ENCODE data around the gene SUGCT. TPM values are rescaled to one million over a fixed set of nuclear protein-coding genes. Genes with fewer than 3 reads are reported as not detected.

SUGCT gene
- total RNA-seq, 1 experiment from 2014 or later, result 1.5 TPM

DNA sequence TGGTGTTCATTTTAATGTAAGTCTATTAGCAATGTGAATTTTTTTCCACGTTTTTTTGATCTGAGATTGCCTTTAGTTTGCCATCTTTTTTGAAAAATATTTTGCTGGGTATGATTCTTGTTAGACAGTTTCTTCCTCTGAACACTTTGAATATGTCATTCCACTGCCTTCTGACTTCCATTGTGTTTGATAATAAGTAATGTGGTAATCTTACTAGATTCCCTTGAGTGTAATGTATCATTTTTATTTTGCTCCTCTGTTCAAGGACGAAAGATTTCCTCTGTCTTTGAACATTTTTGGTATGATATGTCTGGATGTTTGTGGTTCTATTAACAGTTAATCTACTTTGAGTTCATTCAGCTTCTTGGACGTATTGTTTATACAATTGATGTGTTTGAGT is 371.4 kb downstream of the SUGCT start:
- DNase-seq (ENCODE audit: low spot score), result no peak

DNA sequence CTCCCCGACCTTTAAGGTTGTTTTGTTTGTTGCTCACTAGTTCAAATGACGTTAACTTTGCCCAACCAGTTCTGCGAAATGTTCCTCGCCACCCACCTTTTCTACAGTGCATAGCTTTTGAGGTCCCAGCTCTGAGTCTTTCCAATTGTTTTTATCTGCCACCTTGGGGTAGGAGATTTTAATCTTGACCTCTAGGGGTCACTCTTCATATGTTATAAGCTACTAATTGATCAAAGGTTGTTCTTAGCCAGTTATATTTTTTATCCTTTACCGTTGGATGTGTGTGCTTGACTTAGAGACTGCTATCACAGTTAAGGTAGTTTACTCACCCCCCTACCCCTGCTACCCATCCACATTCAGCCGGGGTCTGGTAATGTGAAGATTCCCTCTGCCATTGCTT is 372.4 kb downstream of the SUGCT start:
- ChIA-PET CTCF (no interaction called here), POLR2A (ENCODE audit: low non-redundant PET) (no interaction called here)
- no peaks in the 10 kb centered on the region for H3K4me1 ChIP-seq (ENCODE audit: insufficient read depth, low read length, poor library complexity, severe bottlenecking)
- H3K9me3 ChIP-seq (ENCODE audit: low read depth, low read length, poor library complexity, severe bottlenecking), result peaks cover 10% of the 10 kb centered on the region
- no peaks in the 10 kb centered on the region for H3K27me3 ChIP-seq (replicated peaks; ENCODE audit: insufficient read depth, low read depth, low read length, poor library complexity)
- no peak overlapping the region for H3K27ac ChIP-seq (ENCODE audit: low read depth, low read length, poor library complexity, severe bottlenecking)
- intact Hi-C loops (cut with micrococcal nuclease; ENCODE audit: unreplicated experiment), result no loop called here
- no TSS peak for BruUV-seq (replicated peaks)
- TF ChIP-seq, protein P1, sequence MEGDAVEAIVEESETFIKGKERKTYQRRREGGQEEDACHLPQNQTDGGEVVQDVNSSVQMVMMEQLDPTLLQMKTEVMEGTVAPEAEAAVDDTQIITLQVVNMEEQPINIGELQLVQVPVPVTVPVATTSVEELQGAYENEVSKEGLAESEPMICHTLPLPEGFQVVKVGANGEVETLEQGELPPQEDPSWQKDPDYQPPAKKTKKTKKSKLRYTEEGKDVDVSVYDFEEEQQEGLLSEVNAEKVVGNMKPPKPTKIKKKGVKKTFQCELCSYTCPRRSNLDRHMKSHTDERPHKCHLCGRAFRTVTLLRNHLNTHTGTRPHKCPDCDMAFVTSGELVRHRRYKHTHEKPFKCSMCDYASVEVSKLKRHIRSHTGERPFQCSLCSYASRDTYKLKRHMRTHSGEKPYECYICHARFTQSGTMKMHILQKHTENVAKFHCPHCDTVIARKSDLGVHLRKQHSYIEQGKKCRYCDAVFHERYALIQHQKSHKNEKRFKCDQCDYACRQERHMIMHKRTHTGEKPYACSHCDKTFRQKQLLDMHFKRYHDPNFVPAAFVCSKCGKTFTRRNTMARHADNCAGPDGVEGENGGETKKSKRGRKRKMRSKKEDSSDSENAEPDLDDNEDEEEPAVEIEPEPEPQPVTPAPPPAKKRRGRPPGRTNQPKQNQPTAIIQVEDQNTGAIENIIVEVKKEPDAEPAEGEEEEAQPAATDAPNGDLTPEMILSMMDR (conservative IDR thresholded peaks at IDR 0.05; ENCODE audit: low read depth, low read length), result peak; percentile 45
- no peak for TF ChIP-seq EZH2 (IDR thresholded peaks at IDR 0.05; ENCODE audit: borderline replicate concordance, low read depth, low read length, poor library complexity, severe bottlenecking)
- DNase-seq (ENCODE audit: low spot score), result peak; percentile 36
- no peak overlapping the region for H3K4me3 ChIP-seq (ENCODE audit: low read depth, low read length, poor library complexity, severe bottlenecking)
- H3K36me3 ChIP-seq (ENCODE audit: insufficient read depth, low read length, poor library complexity, severe bottlenecking), result no peaks in the 10 kb centered on the region

More for the DNA sequence above, 371.4 kb downstream of the SUGCT start:
- no peaks in the 10 kb centered on the region for H3K4me1 ChIP-seq (ENCODE audit: insufficient read depth, low read length, poor library complexity, severe bottlenecking)
- CTCF ChIA-PET, result no interaction called here
- H3K9me3 ChIP-seq (ENCODE audit: low read depth, low read length, poor library complexity, severe bottlenecking), result peaks cover 10% of the 10 kb centered on the region
- TF ChIP-seq EZH2 (IDR thresholded peaks at IDR 0.05; ENCODE audit: borderline replicate concordance, low read depth, low read length, poor library complexity, severe bottlenecking), result no peak
- TF ChIP-seq, protein P1 (conservative IDR thresholded peaks at IDR 0.05; ENCODE audit: low read depth, low read length), result no peak
- POLR2A ChIA-PET (ENCODE audit: low non-redundant PET), result no interaction called here
- H3K27me3 ChIP-seq (replicated peaks; ENCODE audit: insufficient read depth, low read depth, low read length, poor library complexity), result no peaks in the 10 kb centered on the region
- no peaks in the 10 kb centered on the region for H3K36me3 ChIP-seq (ENCODE audit: insufficient read depth, low read length, poor library complexity, severe bottlenecking)
- BruUV-seq (replicated peaks), result no TSS peak
- intact Hi-C loops (cut with micrococcal nuclease; ENCODE audit: unreplicated experiment), result no loop called here
- no peak overlapping the region for H3K4me3 ChIP-seq (ENCODE audit: low read depth, low read length, poor library complexity, severe bottlenecking)
- H3K27ac ChIP-seq (ENCODE audit: low read depth, low read length, poor library complexity, severe bottlenecking), result no peak overlapping the region

DNA sequence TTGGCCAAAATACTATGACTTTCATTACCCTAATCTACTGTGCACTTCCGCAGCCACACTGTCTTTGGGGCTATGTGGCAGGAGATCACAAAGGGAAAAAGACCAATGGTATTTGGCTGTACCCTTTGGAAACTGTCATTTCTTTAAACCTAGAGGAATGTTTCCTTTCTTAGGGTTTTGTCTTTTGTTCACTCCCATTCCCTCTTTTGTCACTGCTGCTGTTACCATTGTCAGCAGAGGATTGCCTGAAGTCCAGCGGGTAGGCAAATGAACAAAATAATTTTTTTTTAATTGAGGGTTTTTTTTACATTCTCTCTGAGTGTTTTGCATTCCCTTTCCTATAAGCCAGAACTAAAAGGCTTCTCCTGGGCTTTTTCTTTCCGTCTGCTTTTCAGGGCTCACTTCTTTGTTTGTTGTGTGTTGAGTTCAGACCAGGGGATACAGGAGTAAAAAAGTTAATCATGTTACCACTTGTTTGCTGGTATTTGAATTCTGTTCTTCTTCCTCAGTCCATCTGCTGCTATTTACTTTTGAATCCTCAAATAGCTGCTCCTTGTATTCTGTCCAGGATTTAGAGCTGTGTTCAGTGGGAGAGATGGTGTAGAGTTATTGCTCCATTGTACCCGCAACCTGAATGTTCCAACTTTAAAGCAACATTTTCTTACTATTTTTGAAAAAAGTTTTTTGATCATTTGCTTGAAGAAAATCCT is 374.6 kb downstream of the SUGCT start:
- no peak overlapping the region for H3K4me3 ChIP-seq (ENCODE audit: low read depth, low read length, poor library complexity, severe bottlenecking)
- ChIA-PET POLR2A (ENCODE audit: low non-redundant PET) (no interaction called here), CTCF (no interaction called here)
- intact Hi-C loops (cut with micrococcal nuclease; ENCODE audit: unreplicated experiment), result no loop called here
- H3K27ac ChIP-seq (ENCODE audit: low read depth, low read length, poor library complexity, severe bottlenecking), result no peak overlapping the region
- H3K36me3 ChIP-seq (ENCODE audit: insufficient read depth, low read length, poor library complexity, severe bottlenecking), result no peaks in the 10 kb centered on the region
- H3K4me1 ChIP-seq (ENCODE audit: insufficient read depth, low read length, poor library complexity, severe bottlenecking), result no peaks in the 10 kb centered on the region
- DNase-seq (ENCODE audit: low spot score), result no peak
- no peaks in the 10 kb centered on the region for H3K27me3 ChIP-seq (replicated peaks; ENCODE audit: insufficient read depth, low read depth, low read length, poor library complexity)
- no peak for TF ChIP-seq EZH2 (IDR thresholded peaks at IDR 0.05; ENCODE audit: borderline replicate concordance, low read depth, low read length, poor library complexity, severe bottlenecking)
- TF ChIP-seq, protein P1 (conservative IDR thresholded peaks at IDR 0.05; ENCODE audit: low read depth, low read length), result no peak
- peaks cover 10% of the 10 kb centered on the region for H3K9me3 ChIP-seq (ENCODE audit: low read depth, low read length, poor library complexity, severe bottlenecking)
- BruUV-seq (replicated peaks), result no TSS peak

Data from A673 (cell line).